WERI-Rb-1 (cell line): ENCODE results near the gene CNOT6.

ENCODE experiments used
- DNase-seq: peaks from one replicate; pipeline ENCODE4 v3.0.0-alpha.2; 2020
- H3K27ac ChIP-seq: fragments of 250-450 bp; sonication (Bioruptor Pico); 2 replicates; pipeline ENCODE4 v1.5.1; 2020; ENCODE audit warnings: mild to moderate bottlenecking, moderate library complexity
- H3K27me3 ChIP-seq: fragments of 250-450 bp; sonication (Bioruptor Pico); 2 replicates; pipeline ENCODE4 v1.5.1; 2021; ENCODE audit warnings: mild to moderate bottlenecking, low read depth, moderate library complexity; ENCODE audit not compliant: insufficient read depth, severe bottlenecking
- H3K36me3 ChIP-seq: fragments of 250-450 bp; sonication (Bioruptor Pico); 2 replicates; pipeline ENCODE4 v1.5.1; 2020; ENCODE audit warnings: mild to moderate bottlenecking, moderate library complexity
- H3K4me3 ChIP-seq: 2 replicates; pipeline ENCODE4 v1.5.1; 2011; ENCODE audit warnings: low read depth, mild to moderate bottlenecking, control low read depth, low read length
- H3K9me3 ChIP-seq: fragments of 250-450 bp; sonication (Bioruptor Pico); 2 replicates; pipeline ENCODE4 v1.5.1; 2021; ENCODE audit warnings: mild to moderate bottlenecking, moderate library complexity; ENCODE audit not compliant: severe bottlenecking
- CTCF ChIP-seq: IDR thresholded peaks from 2 replicates; pipeline ENCODE4 v1.5.1; 2011; ENCODE audit warnings: low read depth, mild to moderate bottlenecking, control low read depth, inconsistent platforms, low read length

The CNOT6 gene

GRCh38 chr5:180521101-180521500 is 26.9 kb downstream of the CNOT6 start:
- H3K9me3 ChIP-seq: no peaks in the 10 kb centered on the region
- TF ChIP-seq CTCF: no peak
- no peaks in the 10 kb centered on the region for H3K27me3 ChIP-seq
- H3K4me3 ChIP-seq: no peak overlapping the region
- DNase-seq: no peak
- no peaks in the 10 kb centered on the region for H3K36me3 ChIP-seq
- H3K27ac ChIP-seq: no peak overlapping the region

- no peak overlapping the region for H3K27ac ChIP-seq
- TF ChIP-seq CTCF: no peak
Measured at GRCh38 chr5:180521591-180521990, 27.4 kb downstream of the CNOT6 start.

GRCh38 chr5:180522330-180522729 is 28.2 kb downstream of the CNOT6 start:
- no peak for TF ChIP-seq CTCF
- DNase-seq: no peak
- Histone ChIP-seq H3K36me3 (no peaks in the 10 kb centered on the region), H3K27me3 (no peaks in the 10 kb centered on the region), H3K9me3 (no peaks in the 10 kb centered on the region), H3K4me3 (no peak overlapping the region), H3K27ac (no peak overlapping the region)

More at GRCh38 chr5:180521591-180521990, 27.4 kb downstream of the CNOT6 start:
- Histone ChIP-seq H3K9me3 (no peaks in the 10 kb centered on the region), H3K4me3 (no peak overlapping the region), H3K36me3 (no peaks in the 10 kb centered on the region), H3K27me3 (no peaks in the 10 kb centered on the region)
- no peak for DNase-seq

GRCh38 chr5:180523629-180524466 is 29.7 kb downstream of the CNOT6 start:
- H3K27me3 ChIP-seq: no peaks in the 10 kb centered on the region
- H3K9me3 ChIP-seq: no peaks in the 10 kb centered on the region
- no peak for TF ChIP-seq CTCF
- no peak overlapping the region for H3K4me3 ChIP-seq
- H3K27ac ChIP-seq: no peak overlapping the region
- H3K36me3 ChIP-seq: no peaks in the 10 kb centered on the region
- DNase-seq: no peak

GRCh38 chr5:180525399-180525798 is 31.2 kb downstream of the CNOT6 start:
- Histone ChIP-seq H3K27me3 (no peaks in the 10 kb centered on the region), H3K36me3 (peaks cover 5% of the 10 kb centered on the region), H3K4me3 (no peak overlapping the region), H3K27ac (no peak overlapping the region), H3K9me3 (no peaks in the 10 kb centered on the region)
- no peak for TF ChIP-seq CTCF
- DNase-seq: no peak

GRCh38 chr5:180526269-180526668 is 32.1 kb downstream of the CNOT6 start:
- Histone ChIP-seq H3K9me3 (no peaks in the 10 kb centered on the region), H3K27ac (no peak overlapping the region), H3K36me3 (peaks cover 5% of the 10 kb centered on the region), H3K4me3 (no peak overlapping the region), H3K27me3 (no peaks in the 10 kb centered on the region)
- DNase-seq: no peak
- TF ChIP-seq CTCF: no peak
